Measurements from ENCODE around the gene SLC29A3.

The SLC29A3 gene

GRCh38 chr10:71301371-71301916 lies 17.6 kb upstream of the SLC29A3 start:
- no peak for DNase-seq

- no peak for DNase-seq
Observed at GRCh38 chr10:71302451-71302850, 16.6 kb upstream of the SLC29A3 start.

- no peak for DNase-seq
Observed at GRCh38 chr10:71302874-71303568, 16.0 kb upstream of the SLC29A3 start.

- DNase-seq, result no peak
Observed at GRCh38 chr10:71303569-71303907, 15.5 kb upstream of the SLC29A3 start.

GRCh38 chr10:71304914-71305313 lies 14.1 kb upstream of the SLC29A3 start:
- DNase-seq, result no peak

- no peak for DNase-seq
Observed at GRCh38 chr10:71306979-71307378, 12.1 kb upstream of the SLC29A3 start.

- DNase-seq, result no peak
Observed at GRCh38 chr10:71307469-71308085, 11.5 kb upstream of the SLC29A3 start.

GRCh38 chr10:71308244-71308643 lies 10.8 kb upstream of the SLC29A3 start:
- DNase-seq, result no peak

- no peak for DNase-seq
Observed at GRCh38 chr10:71308985-71309384, 10.1 kb upstream of the SLC29A3 start.

GRCh38 chr10:71309919-71310318 lies 9.1 kb upstream of the SLC29A3 start:
- no peak for DNase-seq

- DNase-seq, result no peak
Observed at GRCh38 chr10:71312220-71312619, 6.8 kb upstream of the SLC29A3 start.

GRCh38 chr10:71312811-71313789 lies 6.0 kb upstream of the SLC29A3 start:
- DNase-seq, result no peak

- no peak for DNase-seq
Observed at GRCh38 chr10:71314028-71314693, 4.9 kb upstream of the SLC29A3 start.

- DNase-seq, result no peak
Observed at GRCh38 chr10:71314694-71315225, 4.3 kb upstream of the SLC29A3 start.

- no peak for DNase-seq
Observed at GRCh38 chr10:71316056-71316785, 2.8 kb upstream of the SLC29A3 start.

GRCh38 chr10:71316786-71317160 lies 2.3 kb upstream of the SLC29A3 start:
- DNase-seq, result no peak

- no peak for DNase-seq
Observed at GRCh38 chr10:71317739-71318138, 1.3 kb upstream of the SLC29A3 start.

- no peak for DNase-seq
Observed at GRCh38 chr10:71319800-71320392, 837 bp downstream of the SLC29A3 start.

- DNase-seq, result no peak
Observed at GRCh38 chr10:71320592-71320991, 1.5 kb downstream of the SLC29A3 start.

- DNase-seq, result no peak
Observed at GRCh38 chr10:71321386-71321785, 2.3 kb downstream of the SLC29A3 start.

GRCh38 chr10:71323407-71323806 lies 4.3 kb downstream of the SLC29A3 start:
- DNase-seq, result no peak

All from cortex of kidney (tissue), 1 donor.